Activated T-cell treated with anti-CD3 and anti-CD28 coated beads, Interleukin-2, amount 50 U/mL, for 1 hour (primary cell): Measurements from ENCODE around the gene CCR4.
"Not testable (repeated sequence)": the region's sequence is repeated elsewhere in the genome, so short reads cannot be mapped to it uniquely, and the experiment has no call there.

Experiments
- DNase-seq: peaks from one replicate; pipeline ENCODE4 v3.0.0-alpha.2; 2020

CCR4 gene

GRCh38 chr3:32951410-32951811 lies at the start of gene CCR4:
CCR4 (plus strand) TSS chr3:32951644; CDS start chr3:32953423, 1,779 bp downstream.
- peak; percentile 56 for DNase-seq

DNA sequence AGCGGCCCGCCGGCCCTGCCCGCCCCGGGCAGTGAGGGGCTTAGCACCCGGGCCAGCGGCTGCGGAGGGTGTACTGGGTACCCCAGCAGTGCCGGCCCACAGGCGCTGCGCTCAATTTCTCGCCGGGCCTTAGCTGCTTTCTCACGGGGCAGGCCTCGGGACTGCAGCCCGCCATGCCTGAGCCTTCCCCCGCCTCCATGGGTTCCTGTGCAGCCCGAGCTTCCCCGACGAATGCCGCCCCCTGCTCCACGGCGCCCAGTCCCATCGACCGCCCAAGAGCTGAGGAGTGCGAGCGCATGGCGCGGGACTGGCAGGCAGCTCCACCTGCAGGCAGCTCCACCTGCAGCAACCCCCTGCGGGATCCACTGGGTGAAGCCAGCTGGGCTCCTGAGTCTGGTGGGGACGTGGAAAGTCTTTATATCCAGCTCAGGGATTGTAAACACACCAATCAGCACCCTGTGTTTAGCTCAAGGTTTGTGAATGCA lies 48.5 kb upstream of the CCR4 start:
- DNase-seq = peak; percentile 49

GRCh38 chr3:32903953-32904352 lies 47.5 kb upstream of the CCR4 start:
- no peak for DNase-seq

GRCh38 chr3:32909999-32910398 lies 41.4 kb upstream of the CCR4 start:
- no peak for DNase-seq

DNA sequence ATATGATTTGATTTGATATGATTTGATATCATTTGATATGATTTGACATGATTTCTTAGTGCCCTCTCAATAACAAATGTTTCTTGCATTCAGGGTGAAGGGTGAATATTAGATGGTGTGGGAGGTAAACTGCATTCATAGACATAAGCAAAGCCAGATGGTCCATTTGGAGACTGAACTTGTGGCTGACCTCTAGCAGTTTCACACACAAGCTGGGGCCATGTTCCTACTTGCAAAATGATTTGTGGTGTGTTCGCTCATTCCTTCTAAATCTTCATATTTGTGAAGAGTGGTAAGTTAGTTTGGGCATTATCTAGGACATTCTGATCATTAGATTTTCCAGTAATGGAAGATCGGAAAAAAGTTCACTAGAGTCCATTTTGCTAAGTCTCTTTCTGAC lies 40.5 kb upstream of the CCR4 start:
- no peak for DNase-seq

DNA sequence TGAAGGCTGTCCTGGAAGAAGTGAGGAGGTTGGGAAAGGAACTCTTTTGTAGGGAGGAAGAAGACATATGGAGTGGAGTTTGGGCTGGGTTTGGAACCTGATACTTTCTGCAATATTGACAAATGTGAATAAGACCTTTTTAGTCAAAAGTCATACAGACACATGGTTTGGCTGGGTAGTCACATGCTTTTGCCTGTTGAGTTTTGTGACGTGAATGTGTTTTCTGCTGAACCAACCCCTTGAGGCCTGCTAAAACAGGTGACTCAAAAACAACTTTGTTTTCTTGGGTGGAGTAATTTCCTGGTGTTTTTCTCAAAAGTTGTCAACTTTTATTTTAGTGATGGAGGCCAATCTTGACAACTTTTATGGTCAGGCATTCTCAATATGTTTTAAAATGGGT lies 39.4 kb upstream of the CCR4 start:
- DNase-seq = no peak

DNA sequence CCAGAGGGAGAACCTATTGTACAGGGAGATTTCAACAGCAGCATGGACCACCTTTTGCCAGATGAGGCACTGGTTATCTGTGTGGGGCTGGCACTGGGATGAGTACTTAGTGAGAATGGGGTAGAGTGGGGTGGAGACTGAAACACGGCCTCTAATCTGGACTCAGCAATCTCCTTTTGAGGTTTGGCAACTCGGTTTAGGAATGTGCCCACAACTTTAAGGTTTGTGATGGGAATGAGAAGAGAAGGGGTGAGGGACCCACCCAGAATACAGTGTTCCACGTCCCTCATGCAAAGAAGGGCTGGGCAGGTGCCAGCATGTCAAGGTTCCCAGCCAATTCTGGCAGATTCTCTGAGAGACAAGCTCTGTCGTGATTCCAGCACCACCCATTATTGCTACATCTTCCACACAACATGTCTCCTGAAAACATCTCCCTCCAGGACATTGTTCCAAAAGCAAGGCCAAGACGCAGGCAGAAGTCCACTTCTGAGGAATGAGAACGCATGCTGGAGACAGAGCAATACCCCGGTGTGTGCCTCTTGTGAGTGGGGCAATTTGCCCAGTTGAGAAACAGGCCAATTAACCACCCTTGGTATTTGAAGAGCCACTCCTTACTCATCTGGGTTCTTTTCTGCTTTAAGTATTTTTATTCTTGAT lies 37.5 kb upstream of the CCR4 start:
- DNase-seq = no peak

DNA sequence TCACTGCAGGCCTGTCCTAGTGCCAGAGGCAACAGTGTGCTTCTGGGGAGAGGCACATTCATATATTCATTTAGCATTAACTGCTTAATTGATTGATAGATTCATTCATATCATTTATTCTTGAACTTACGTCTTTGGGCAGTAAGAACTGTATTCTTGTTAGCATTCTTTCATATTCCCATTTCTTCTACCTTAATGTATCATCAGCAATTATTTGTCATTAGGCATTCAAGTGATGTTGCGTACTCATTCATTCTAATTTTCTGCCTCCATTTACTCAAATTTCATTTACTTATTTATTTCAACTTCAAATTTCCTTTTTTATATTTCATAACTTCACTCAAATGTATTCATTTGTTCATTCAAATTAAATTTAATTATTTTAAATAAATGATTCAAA lies 31.5 kb upstream of the CCR4 start:
- DNase-seq = no peak

- no peak for DNase-seq
These were observed 29.4 kb upstream of the CCR4 start for GRCh38 chr3:32922078-32922477.

- no peak for DNase-seq
These were observed 21.3 kb upstream of the CCR4 start for GRCh38 chr3:32930161-32930560.

GRCh38 chr3:32931273-32931672 lies 20.2 kb upstream of the CCR4 start:
- DNase-seq = not testable (repeated sequence)

DNA sequence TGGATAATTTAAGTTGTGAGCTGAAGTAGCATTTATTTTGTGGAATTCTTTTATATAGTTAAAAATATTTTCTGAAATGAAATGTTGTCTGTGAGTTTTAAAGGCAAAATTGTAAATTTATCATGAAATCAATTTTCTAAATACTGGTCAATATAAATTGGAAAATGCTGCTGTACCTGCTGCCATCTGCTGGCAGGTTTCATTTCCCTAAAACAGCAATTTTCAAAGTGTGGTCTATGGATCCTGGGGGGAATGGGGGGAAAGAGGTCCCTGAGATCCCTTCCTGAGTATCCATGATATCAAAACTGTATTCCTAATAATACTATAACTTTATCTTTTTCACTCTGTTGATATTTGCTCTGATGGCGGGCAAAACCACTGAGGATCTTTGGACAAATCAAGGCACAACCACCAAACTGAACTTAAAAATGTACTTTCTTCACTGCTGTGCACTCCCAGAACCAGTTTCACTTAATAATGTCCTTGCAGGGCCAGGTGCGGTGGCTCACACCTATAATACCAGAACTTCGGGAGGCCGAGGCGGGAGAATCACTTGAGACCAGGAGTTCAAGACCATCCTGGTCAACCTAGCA lies 17.2 kb upstream of the CCR4 start:
- DNase-seq = no peak

DNA sequence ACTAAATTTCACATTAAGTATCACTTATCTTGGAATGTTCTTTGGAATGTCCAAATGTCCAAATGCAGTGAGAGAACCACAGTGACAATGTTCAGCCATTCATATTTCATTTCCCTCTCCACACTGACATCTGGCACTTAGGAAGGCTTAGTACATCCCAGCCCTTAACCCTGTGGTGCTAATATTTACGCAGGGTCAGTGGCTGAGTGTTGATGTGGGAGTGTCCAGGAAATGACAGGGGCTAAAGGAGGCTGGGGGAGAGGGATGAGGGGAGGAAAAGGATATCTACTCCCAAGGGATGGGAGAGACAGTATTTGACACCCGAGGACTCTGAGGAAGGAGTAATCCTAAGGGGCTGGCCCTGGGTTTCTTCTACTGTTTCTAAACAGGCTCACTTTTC lies 14.1 kb upstream of the CCR4 start:
- no peak for DNase-seq

DNA sequence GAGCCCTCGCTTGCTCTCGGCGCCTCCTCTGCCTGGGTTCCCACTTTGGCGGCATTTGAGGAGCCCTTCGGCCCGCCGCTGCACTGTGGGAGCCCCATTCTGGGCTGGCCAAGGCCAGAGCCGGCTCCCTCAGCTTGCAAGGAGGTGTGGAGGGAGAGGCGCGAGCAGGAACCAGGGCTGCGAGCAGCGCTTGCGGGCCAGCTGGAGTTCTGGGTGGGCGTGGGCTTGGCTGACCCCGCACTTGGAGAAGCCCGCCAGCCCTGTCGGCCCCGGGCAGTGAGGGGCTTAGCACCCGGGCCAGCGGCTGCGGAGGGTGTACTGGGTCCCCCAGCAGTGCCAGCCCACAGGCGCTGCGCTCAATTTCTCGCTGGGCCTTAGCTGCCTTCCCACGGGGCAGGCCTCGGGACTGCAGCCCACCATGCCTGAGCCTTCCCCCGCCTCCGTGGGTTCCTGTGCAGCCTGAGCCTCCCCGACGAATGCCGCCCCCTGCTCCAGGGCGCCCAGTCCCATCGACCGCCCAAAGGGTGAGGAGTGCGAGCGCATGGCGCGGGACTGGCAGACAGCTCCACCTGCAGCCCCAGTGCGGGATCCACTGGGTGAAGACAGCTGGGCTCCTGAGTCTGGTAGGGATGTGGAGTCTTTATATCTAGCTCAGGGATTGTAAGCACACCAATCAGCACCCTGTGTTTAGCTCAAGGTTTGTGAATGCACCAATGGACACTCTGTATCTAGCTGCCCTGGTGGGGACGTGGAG lies 11.7 kb upstream of the CCR4 start:
- not testable (repeated sequence) for DNase-seq

GRCh38 chr3:32940726-32941125 lies 10.7 kb upstream of the CCR4 start:
- DNase-seq = no peak

DNA sequence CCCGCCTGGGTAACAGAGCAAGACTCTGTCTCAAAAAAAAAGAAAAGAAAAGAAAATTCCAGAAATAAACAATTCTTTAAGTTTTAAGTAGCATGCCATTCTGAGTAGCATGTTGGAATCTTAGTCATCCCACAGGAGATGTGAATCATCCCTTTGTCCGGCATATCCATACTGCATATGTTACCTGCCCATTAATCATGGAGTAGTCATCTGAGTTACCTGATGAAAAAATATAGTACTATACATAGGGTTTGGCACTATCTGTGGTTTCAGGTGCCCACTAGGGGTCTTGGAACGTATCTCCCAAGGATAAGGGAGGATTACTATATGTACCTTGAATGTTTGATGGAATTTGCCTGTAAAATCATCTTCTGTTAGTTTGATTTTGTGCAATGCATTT lies 6.3 kb upstream of the CCR4 start:
- no peak for DNase-seq

DNA sequence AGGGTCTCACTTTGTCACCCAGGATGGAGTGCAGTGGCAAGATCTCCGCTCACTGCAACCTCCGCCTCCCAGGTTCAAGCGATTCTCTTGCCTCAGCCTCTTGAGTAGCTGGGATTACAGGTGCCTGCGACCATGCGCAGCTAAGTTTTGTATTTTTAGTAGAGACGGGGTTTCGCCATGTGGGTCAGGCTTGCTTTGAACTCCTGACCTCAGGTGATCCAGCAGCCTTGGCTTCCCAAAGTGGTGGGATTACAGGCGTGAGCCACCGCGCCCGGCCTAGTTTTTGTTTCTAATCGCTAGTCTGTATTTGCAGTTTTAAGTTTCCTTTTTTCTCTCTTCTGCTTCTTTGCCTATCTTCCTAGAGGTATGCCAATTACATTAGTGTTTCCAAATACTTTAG lies 5.8 kb upstream of the CCR4 start:
- not testable (repeated sequence) for DNase-seq

DNA sequence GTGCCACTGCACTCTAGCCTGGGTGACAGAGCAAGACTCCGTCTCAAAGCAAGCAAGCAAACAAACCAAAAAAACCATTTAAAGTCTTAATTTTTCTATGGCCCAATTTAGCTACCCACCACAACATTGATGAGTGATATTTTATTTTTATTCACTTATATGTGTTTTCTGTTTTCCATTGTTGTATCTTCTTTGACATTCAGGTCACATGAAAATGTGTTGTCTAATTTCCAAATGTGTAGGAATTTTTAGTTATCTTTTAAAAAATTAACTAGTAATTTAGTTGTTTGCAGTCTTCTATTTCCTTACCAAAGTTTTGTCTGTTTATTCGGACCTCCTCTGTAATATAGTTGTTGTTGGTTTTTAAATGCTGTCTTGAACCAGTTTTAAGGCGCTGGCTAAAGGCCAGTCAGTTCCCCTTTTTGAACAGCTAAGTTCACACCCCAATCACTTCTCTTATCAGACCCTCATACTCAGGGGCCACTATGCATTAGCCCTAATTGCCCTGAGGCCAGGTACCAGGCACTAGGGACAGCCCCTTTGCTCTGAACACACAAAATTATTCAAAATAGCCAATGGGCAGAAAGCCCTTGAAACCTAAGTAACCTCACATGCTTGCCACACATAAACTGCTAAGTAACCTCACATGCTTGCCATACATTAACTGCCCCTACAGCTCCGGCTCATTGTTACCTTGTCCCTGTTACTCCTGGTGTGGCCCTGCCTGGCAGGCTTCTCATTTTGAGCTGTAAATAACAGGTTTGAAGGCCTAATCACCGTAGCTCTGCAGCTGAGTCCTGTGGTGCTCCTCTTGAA lies 4.3 kb upstream of the CCR4 start:
- no peak for DNase-seq

- peak; percentile 90 for DNase-seq
These were observed 3.6 kb upstream of the CCR4 start for GRCh38 chr3:32947789-32948238.

- DNase-seq = no peak
These were observed 2.6 kb upstream of the CCR4 start for GRCh38 chr3:32948625-32949445.

GRCh38 chr3:32950516-32950915 lies 928 bp upstream of the CCR4 start:
- no peak for DNase-seq
